ENCODE data around the gene LRRK1.

The LRRK1 gene

DNA sequence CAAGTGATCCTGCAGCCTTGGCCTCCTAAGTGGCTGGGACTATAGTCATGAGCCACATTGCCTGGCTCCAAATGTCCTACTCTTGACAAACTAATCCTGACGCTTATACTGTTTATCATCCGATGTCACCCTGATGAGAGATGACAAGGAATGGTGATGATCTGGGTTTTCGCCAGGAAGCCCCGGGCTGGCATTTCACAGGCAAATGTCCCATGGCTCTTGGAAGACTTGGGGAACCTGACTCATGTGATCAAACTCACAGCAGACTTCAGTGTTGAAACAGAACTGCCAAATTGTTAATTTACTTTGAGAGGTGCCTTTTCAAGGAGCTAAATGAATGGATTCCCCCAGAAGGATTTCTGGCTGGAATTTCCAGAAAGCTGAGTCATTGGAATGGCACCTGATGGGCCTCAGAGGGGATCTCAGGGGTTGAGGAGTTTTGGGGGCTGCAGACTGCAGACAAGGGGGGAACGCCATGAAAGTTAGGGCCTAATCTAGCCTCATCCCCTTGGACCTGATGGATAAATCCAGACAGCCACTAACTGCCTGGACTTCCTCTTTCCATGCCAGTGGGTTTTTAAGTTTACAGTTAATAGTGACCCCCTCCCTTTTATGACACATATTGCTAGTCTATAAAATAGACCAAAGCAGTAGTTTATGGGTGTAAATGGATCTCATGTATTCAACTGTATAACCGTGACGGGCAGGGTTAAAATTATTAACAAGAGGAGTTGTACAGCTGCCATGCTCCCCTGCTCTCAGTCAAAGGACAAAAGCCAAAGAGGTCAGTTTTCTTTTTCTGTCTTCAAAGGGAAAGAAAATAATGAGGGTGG, 186.1 kb downstream of the LRRK1 start:
- TF ChIP-seq TAF1 (IDR thresholded peaks at IDR 0.05; ENCODE audit: borderline replicate concordance, insufficient read depth, low read length): no peak
- no peak for TF ChIP-seq FOXP2 (optimal IDR thresholded peaks at IDR 0.05; ENCODE audit: borderline replicate concordance, extremely low read depth, extremely low read length, insufficient read depth)
- TF ChIP-seq POLR2AphosphoS5 (IDR thresholded peaks at IDR 0.05; ENCODE audit: low read depth, low read length): no peak
- no peak for TF ChIP-seq SIN3A (IDR thresholded peaks at IDR 0.05; ENCODE audit: borderline replicate concordance, insufficient read depth, low read length)
- no peak for TF ChIP-seq REST (IDR thresholded peaks at IDR 0.05; ENCODE audit: insufficient read depth in 1 of 2, low read depth in 2 of 2, low read length in 2 of 2)

GRCh38 chr15:101107101-101107500, 187.9 kb downstream of the LRRK1 start:
- TF ChIP-seq POLR2AphosphoS5 (IDR thresholded peaks at IDR 0.05; ENCODE audit: low read depth, low read length) (no peak), FOXP2 (optimal IDR thresholded peaks at IDR 0.05; ENCODE audit: borderline replicate concordance, extremely low read depth, extremely low read length, insufficient read depth) (no peak), SIN3A (IDR thresholded peaks at IDR 0.05; ENCODE audit: borderline replicate concordance, insufficient read depth, low read length) (no peak), REST (IDR thresholded peaks at IDR 0.05; ENCODE audit: insufficient read depth in 1 of 2, low read depth in 2 of 2, low read length in 2 of 2) (no peak), TAF1 (IDR thresholded peaks at IDR 0.05; ENCODE audit: borderline replicate concordance, insufficient read depth, low read length) (no peak)

DNA sequence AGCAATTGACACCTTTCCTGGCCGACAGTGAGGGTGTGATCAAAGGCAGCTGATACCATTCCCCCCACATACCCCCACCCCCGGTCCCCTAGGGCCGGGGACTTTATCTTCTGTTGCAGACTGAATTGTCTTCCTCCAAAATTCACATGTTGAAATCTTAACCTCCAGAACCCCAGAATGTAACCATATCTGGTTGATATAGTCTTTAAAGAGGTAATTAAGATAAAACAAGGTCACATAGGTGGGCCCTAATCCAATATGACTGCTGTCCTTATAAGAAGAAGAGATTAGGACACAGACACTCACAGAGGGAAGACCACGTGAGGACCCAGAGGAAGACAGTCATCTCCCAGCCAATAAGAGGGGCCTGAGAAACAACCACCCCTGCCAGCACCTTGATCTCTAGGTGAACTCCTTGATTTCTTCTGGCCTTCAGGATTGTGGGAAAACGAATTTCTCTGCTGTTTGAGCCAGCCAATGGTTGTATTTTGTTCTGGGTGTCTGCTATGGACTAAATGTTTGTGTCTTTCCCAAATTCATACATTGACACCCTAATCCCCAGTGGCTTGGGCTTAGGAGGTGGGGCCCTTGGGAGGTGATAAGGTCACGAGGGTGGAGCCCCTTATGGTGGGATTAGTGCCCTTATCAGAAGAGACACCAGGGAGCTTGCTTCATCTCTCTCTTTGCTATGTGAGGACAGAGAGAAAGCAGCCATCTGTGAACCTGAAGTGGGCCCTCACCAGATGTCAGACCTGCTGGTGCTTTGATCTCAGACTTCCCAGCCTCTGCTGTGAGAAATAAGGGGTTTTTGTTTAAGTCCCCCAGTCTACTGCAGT, 188.7 kb downstream of the LRRK1 start:
- TF ChIP-seq POLR2AphosphoS5 (IDR thresholded peaks at IDR 0.05; ENCODE audit: low read depth, low read length): no peak
- no peak for TF ChIP-seq FOXP2 (optimal IDR thresholded peaks at IDR 0.05; ENCODE audit: borderline replicate concordance, extremely low read depth, extremely low read length, insufficient read depth)

GRCh38 chr15:101108461-101108775, 189.3 kb downstream of the LRRK1 start:
- TF ChIP-seq POLR2AphosphoS5 (IDR thresholded peaks at IDR 0.05; ENCODE audit: low read depth, low read length) (no peak), REST (IDR thresholded peaks at IDR 0.05; ENCODE audit: insufficient read depth in 1 of 2, low read depth in 2 of 2, low read length in 2 of 2) (no peak), TAF1 (IDR thresholded peaks at IDR 0.05; ENCODE audit: borderline replicate concordance, insufficient read depth, low read length) (no peak), FOXP2 (optimal IDR thresholded peaks at IDR 0.05; ENCODE audit: borderline replicate concordance, extremely low read depth, extremely low read length, insufficient read depth) (no peak), SIN3A (IDR thresholded peaks at IDR 0.05; ENCODE audit: borderline replicate concordance, insufficient read depth, low read length) (no peak)

DNA sequence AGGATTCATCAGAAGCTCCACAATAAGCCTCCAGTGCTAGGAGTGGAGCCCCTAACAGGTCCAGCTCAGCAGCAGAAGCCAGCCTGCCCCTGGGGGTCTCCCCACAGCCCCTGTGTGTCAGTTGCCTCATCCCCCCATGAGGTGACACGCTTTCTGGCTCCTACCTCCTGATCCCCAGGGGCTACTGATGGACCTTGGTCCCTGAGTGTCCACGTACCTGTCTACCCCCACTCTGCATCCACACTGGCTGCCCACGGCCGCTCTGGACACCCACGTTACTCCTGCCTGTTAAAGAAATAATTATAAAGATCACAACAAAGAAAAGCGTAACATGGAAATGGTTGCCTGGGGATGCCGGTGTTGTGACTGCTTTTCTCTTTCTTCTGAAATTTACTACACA, 189.6 kb downstream of the LRRK1 start:
- TF ChIP-seq POLR2AphosphoS5 (IDR thresholded peaks at IDR 0.05; ENCODE audit: low read depth, low read length): no peak
- no peak for TF ChIP-seq SIN3A (IDR thresholded peaks at IDR 0.05; ENCODE audit: borderline replicate concordance, insufficient read depth, low read length)
- TF ChIP-seq REST (IDR thresholded peaks at IDR 0.05; ENCODE audit: insufficient read depth in 1 of 2, low read depth in 2 of 2, low read length in 2 of 2): no peak
- TF ChIP-seq TAF1 (IDR thresholded peaks at IDR 0.05; ENCODE audit: borderline replicate concordance, insufficient read depth, low read length): no peak
- no peak for TF ChIP-seq FOXP2 (optimal IDR thresholded peaks at IDR 0.05; ENCODE audit: borderline replicate concordance, extremely low read depth, extremely low read length, insufficient read depth)
